K562 (cell line): ENCODE data around the gene SELPLG. TPM values are rescaled to one million over a fixed set of nuclear protein-coding genes. Genes with fewer than 3 reads are reported as not detected.
A peak's percentile ranks its signal among the peaks of the same experiment; 100 is the strongest.

Source experiments
- CLOCK ChIP-seq: fragments of 250-450 bp; sonication (Bioruptor Pico); IDR thresholded peaks from 2 replicates; pipeline ENCODE4 v1.4.0; 2020; ENCODE audit warnings: mild to moderate bottlenecking, moderate library complexity, borderline replicate concordance
- FOXA3 ChIP-seq, 2 experiments: fragments of 450-650 bp in 1 of 2; sonication (generic) in 1 of 2; formaldehyde crosslinking; IDR thresholded peaks in 1 of 2; conservative IDR thresholded peaks in 1 of 2; 2 replicates each; pipeline versions ENCODE4 v1.4.0 to v1.8.0; 2020 to 2022; ENCODE audit warnings: mild to moderate bottlenecking in 2 of 2, missing genetic modification reagents in 1 of 2
- FOXP4 ChIP-seq: sonication (generic); formaldehyde crosslinking; IDR thresholded peaks from 2 replicates; pipeline ENCODE4 v1.8.0; 2022; ENCODE audit warnings: mild to moderate bottlenecking, missing genetic modification reagents, borderline replicate concordance
- HIVEP1 ChIP-seq: fragments of 250-450 bp; sonication (Bioruptor Pico); IDR thresholded peaks from 2 replicates; pipeline ENCODE4 v1.4.0; 2020; ENCODE audit warnings: mild to moderate bottlenecking
- LCOR ChIP-seq: sonication (generic); formaldehyde crosslinking; IDR thresholded peaks from 2 replicates; pipeline ENCODE4 v1.8.0; 2022; ENCODE audit warnings: mild to moderate bottlenecking, missing genetic modification reagents
- MXI1 ChIP-seq: IDR thresholded peaks from 2 replicates; pipeline ENCODE4 v1.6.1; 2011; ENCODE audit warnings: low read depth, mild to moderate bottlenecking, improper control_type of control experiment, low read length
- NCOA2 ChIP-seq, 2 experiments: fragments of 450-650 bp; IDR thresholded peaks; 2 replicates each; pipeline ENCODE4 v1.6.1; 2018; ENCODE audit warnings: mild to moderate bottlenecking in 2 of 2, moderate library complexity in 1 of 2; ENCODE audit not compliant: partially characterized antibody in 2 of 2
- NR0B1 ChIP-seq: fragments of 450-650 bp; IDR thresholded peaks from one replicate; pipeline ENCODE4 v1.6.1; 2018; ENCODE audit warnings: mild to moderate bottlenecking, moderate library complexity; ENCODE audit not compliant: partially characterized antibody
- PHF20 ChIP-seq: fragments of 450-650 bp; IDR thresholded peaks from 2 replicates; pipeline ENCODE4 v1.6.1; 2018; ENCODE audit not compliant: partially characterized antibody
- RB1 ChIP-seq: fragments of 450-650 bp; IDR thresholded peaks from 2 replicates; pipeline ENCODE4 v1.6.1; 2017; ENCODE audit warnings: low read depth, mild to moderate bottlenecking
- SIX5 ChIP-seq, 2 experiments: IDR thresholded peaks; 2 replicates each; pipeline ENCODE4 v1.6.1; 2011; ENCODE audit warnings: low read length in 2 of 2, borderline replicate concordance in 1 of 2, low read depth in 1 of 2, mild to moderate bottlenecking in 1 of 2, moderate library complexity in 1 of 2; ENCODE audit not compliant: insufficient read depth in 1 of 2
- ZEB2 ChIP-seq: fragments of 450-650 bp; IDR thresholded peaks from 2 replicates; pipeline ENCODE4 v1.6.1; 2016
- ZMIZ1 ChIP-seq, 2 experiments: fragments of 150-350 bp in 1 of 2; IDR thresholded peaks; 2 replicates each; pipeline ENCODE4 v1.6.1; 2012 to 2016; ENCODE audit warnings: low read depth in 2 of 2, low read length in 2 of 2, mild to moderate bottlenecking in 1 of 2, moderate library complexity in 1 of 2
- ZNF165 ChIP-seq: fragments of 250-450 bp; sonication (Bioruptor Pico); IDR thresholded peaks from 2 replicates; pipeline ENCODE4 v1.4.0; 2020; ENCODE audit warnings: borderline replicate concordance
- ZNF217 ChIP-seq: sonication (generic); formaldehyde crosslinking; IDR thresholded peaks from 2 replicates; pipeline ENCODE4 v1.8.0; 2022; ENCODE audit warnings: mild to moderate bottlenecking, missing genetic modification reagents
- ZNF507 ChIP-seq: conservative IDR thresholded peaks from 2 replicates; pipeline ENCODE4 v1.6.1; 2017; ENCODE audit warnings: missing genetic modification characterization, missing compliant biosample characterization
- polyA plus RNA-seq, 8 experiments: library from polyadenylated mRNA; depleted of rRNA in 4 of 8; stranded (reverse) in 5 of 8; unstranded in 3 of 8; fragments of >200 nt; fragmentation: Nextera tagmentation in 2 of 8; fragmentation: Illumina TruSeq in 1 of 8; extraction: Ambion mirVana in 2 of 8; extraction: Trizol in 1 of 8; gene quantifications; 2 replicates each; pipeline versions ENCODE4 v1.2.1 to v1.2.3, GENCODE V29; 2011 to 2014; ENCODE audit warnings: inconsistent platforms in 1 of 8, missing spikeins in 1 of 8
- total RNA-seq, 7 experiments: library from RNA; depleted of rRNA in 6 of 7; stranded (reverse); fragments of >200 nt in 6 of 7; fragmentation: Illumina TruSeq in 2 of 7; extraction: Trizol in 2 of 7; gene quantifications; 2 replicates each; pipeline versions ENCODE4 v1.2.1 to v1.2.3, GENCODE V29; 2011 to 2021; ENCODE audit warnings: low replicate concordance in 1 of 7

Gene SELPLG
- total and polyA plus RNA-seq, 9 of the 15 experiments (the other 6 are each of a cell fraction or from before 2014, with no cell fraction given), result 0.22 to 10.2 (median 1.7) TPM

GRCh38 chr12:108640802-108641445 lies 7.2 kb upstream of the SELPLG start (continued):
- TF ChIP-seq CLOCK (CRISPR knock-in tag) (no peak), ZNF507 (tag) (no peak), NCOA2 (IDR thresholded peaks at IDR 0.05; ENCODE audit: partially characterized antibody in 2 of 2) (no peak), RB1 (no peak), ZNF165 (CRISPR knock-in tag) (no peak), FOXA3 (CRISPR knock-in tag; conservative IDR thresholded peaks at IDR 0.05 in 1 of 2, IDR thresholded peaks at IDR 0.05 in 1 of 2) (0 out of 4 replicates have a peak, but pooled peaks of 1 of the 2 experiments have one; percentile 23), PHF20 (no peak), NR0B1 (no peak), FOXP4 (CRISPR knock-in tag) (no peak), HIVEP1 (CRISPR knock-in tag) (no peak), ZMIZ1 (IDR thresholded peaks at IDR 0.05; ENCODE audit: low read depth in 2 of 2, low read length in 2 of 2) (no peak), ZEB2 (peak; percentile 93), SIX5 (IDR thresholded peaks at IDR 0.05; ENCODE audit: borderline replicate concordance in 1 of 2, insufficient read depth in 1 of 2, low read depth in 1 of 2, low read length in 2 of 2) (no peak), ZNF217 (no peak), MXI1 (no peak), LCOR (CRISPR knock-in tag) (peak; percentile 64; the same call in 1 of the 2 replicates)
